HG02970 (cell line): Measurements from ENCODE around the gene CCNA2.

Source experiments
- ATAC-seq: cut with Tn5 transposase; IDR thresholded peaks from one replicate; pipeline ENCODE4 v1.9.1; 2021; ENCODE audit warnings: mild to moderate bottlenecking, moderate library complexity, moderate number of reproducible peaks; ENCODE audit not compliant: unreplicated experiment, low FRiP score

Gene CCNA2

DNA sequence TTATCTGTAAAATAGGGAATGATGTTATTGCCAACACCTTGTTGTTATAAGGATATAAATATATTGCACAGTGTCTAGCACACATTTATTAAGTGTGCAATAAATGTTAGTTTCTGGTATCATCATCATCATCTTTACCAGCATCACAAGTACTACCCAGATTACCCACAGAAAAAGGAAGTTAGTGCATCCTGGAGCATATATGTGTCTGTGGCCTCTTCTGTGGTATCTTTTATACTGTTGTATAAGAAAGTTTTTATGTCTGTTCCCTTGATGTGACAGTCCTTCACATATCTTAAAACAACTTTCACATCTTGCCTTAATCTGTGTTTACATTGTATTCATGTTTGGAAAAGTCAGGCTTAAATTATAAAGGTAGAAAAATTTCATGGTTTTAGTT, 12.6 kb downstream of the CCNA2 start:
- ATAC-seq = no peak

- no peak for ATAC-seq
Measured at GRCh38 chr4:121806411-121806810, 17.3 kb downstream of the CCNA2 start.

DNA sequence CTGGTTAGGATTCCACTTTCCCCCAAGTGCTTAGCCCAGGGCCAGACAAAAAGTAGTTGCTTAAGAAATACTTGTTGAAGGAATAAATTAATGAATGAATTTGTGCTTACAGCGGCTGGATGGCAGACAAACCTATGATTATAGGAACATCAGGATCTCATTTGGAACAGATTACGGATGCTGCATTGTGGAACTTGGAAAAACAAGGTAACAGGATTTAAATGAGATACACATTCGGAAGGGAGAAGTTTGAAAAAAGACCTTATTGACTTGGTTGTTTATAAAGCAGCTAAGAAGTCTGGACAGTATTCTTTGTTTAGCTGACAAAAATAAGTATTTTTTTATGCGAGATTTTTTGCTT, 22.0 kb downstream of the CCNA2 start:
- no peak for ATAC-seq

- ATAC-seq = peak; percentile 83
Measured at GRCh38 chr4:121800961-121801714, 22.5 kb downstream of the CCNA2 start, which contains the start of gene EXOSC9. Gene EXOSC9 (plus strand): TSS chr4:121801323. CDS start chr4:121801425, 102 bp downstream.

DNA sequence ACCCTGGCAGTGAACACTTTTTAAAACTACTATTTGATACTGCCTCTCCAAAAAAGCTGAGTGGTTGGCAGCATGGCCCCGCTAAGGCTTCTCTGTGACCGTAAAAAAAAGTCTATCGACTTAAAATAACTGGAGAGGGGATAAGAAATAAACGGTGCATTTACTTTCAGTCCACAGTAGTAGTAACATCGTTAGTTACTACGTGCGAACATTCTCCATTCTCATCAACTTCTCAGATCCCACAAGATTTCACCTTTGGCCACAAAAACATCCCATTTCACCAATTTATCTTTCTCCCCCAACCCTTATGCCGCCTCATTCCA, 23.1 kb downstream of the CCNA2 start:
- ATAC-seq = peak; percentile 13

GRCh38 chr4:121799867-121800501, 23.7 kb downstream of the CCNA2 start:
- ATAC-seq = no peak

DNA sequence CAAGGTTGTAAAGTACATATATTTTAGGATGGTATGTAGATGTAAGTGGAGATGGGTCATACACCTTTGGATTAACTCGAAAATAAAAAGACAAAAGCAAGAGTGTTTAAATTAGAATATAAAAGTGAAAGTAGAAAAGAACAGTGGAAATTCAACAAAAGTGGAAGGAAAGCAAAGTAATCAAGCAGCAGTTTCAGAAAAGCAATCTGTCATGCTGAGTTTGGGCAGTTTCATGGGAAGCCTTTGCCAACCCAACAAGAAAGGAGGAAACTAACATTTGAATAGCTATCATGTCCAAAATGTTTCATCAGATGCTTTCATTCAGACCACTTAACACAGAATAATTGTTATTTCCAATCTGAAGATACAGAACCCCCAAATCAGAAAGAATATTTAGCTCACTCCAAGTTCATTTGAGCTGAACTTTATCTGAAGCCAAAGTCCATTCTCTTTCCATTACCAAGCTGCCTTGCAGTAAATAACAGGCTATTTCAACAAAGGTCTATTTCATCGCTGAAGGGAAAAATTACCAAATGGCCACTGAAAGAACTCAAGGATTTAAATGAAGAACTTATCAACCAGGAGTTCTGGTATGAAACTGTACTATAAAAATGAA, 24.4 kb downstream of the CCNA2 start:
- no peak for ATAC-seq

- ATAC-seq = no peak
Measured at GRCh38 chr4:121796283-121796682, 27.4 kb downstream of the CCNA2 start.

- no peak for ATAC-seq
Measured at GRCh38 chr4:121794505-121795188, 29.0 kb downstream of the CCNA2 start.

- no peak for ATAC-seq
Measured at GRCh38 chr4:121792966-121793365, 30.7 kb downstream of the CCNA2 start.

GRCh38 chr4:121791481-121791880, 32.2 kb downstream of the CCNA2 start:
- ATAC-seq = no peak

GRCh38 chr4:121790976-121791375, 32.7 kb downstream of the CCNA2 start:
- ATAC-seq = no peak

GRCh38 chr4:121789960-121790829, 33.5 kb downstream of the CCNA2 start:
- ATAC-seq = no peak

DNA sequence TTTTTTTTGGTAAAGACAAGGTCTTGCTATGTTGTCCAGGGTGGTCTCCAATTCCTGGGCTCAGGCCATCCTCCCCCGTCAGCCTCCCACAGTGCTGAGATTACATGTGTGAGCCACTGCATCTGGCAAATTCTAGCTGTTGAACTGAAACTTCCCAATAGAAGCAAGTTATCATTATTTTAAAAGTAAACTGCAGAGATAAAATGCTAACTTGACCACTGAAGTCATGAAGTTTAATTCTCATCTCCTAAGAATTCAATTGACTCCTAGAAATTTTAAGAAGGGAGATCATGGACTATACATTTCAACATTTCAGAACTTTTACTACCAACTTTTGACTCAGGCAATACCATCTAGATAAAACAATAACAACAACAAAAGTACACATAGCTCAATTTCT, 34.2 kb downstream of the CCNA2 start:
- no peak for ATAC-seq

DNA sequence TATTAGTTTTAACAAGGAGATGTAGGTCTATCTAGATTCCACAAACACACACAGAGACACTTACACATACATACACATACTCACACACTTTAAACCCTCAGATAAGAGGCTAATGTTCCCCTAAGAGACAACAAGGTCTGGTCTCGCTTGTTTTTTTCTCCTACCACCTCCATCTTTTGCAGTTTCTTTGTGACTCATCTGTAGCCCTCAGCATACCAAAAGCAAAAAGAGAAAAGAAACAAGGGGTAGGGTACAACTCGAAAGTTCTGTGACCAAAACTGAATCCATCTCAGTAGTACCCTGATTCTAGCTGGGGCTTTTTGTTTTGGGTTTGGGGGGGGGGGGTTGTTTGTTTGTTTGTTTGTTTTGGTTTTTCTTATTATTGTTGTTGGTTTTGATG, 34.8 kb downstream of the CCNA2 start:
- no peak for ATAC-seq

- no peak for ATAC-seq
Measured at GRCh38 chr4:121786221-121786620, 37.5 kb downstream of the CCNA2 start.

- no peak for ATAC-seq
Measured at GRCh38 chr4:121785479-121785878, 38.2 kb downstream of the CCNA2 start.

DNA sequence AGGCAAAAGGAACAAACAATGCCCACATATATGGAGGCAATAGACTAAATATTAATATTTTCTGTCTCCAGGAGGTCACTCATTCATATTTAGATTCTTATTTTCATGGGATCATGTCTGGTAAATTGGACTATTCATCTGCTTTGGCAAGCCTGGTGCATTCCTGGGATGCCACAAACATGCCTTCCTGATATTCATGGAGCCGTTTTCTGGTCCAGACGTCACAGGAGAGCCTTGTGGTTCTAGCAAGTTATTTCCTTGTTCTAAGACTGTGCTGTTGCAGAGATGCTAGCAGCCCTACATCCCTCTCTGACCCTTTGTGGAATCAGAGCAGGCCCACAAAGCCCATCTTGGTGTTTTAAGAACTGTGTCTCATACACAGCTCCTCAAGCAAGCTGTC, 38.7 kb downstream of the CCNA2 start:
- no peak for ATAC-seq

DNA sequence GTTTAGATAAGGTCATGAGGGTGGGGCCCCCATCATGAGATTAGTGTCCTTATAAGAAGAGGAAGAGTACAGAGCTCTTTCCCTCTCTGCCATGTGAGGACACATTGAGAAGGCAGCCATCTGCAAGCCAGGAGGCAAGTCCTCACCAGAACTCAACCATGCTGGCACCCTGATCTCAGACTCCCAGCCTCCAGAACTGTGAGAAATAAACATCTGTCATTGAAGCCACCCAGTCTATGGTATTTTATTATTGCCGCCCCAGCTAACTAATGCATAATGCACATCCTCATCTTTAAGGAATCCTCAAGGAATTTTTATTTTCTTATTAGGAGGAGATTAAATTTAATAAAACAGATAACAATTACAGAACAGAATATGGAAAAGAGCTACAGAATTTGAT, 39.3 kb downstream of the CCNA2 start:
- ATAC-seq = no peak

GRCh38 chr4:121783210-121783609, 40.5 kb downstream of the CCNA2 start:
- ATAC-seq = no peak
